Neuronal stem cell (in vitro differentiated cells): ENCODE results near the gene SAYSD1.
A peak's percentile ranks its signal among the peaks of the same experiment; 100 is the strongest.

Source experiments
- DNase-seq: peaks from one replicate; pipeline ENCODE4 v3.0.0-alpha.2; 2013; ENCODE audit warnings: low spot score
- H2AFZ ChIP-seq: one replicate; pipeline ENCODE4 v1.6.1; 2013; ENCODE audit warnings: mild to moderate bottlenecking, low read length, inconsistent platforms
- H2AK5ac ChIP-seq: 2 replicates; pipeline ENCODE4 v1.6.1; 2013; ENCODE audit warnings: low read depth, mild to moderate bottlenecking, inconsistent platforms, low read length, moderate library complexity, mixed read lengths
- H2BK120ac ChIP-seq: 2 replicates; pipeline ENCODE4 v1.6.1; 2013; ENCODE audit warnings: low read depth, mild to moderate bottlenecking, inconsistent platforms, low read length, moderate library complexity, mixed read lengths
- H2BK12ac ChIP-seq: one replicate; pipeline ENCODE4 v1.6.1; 2013; ENCODE audit warnings: low read length, inconsistent platforms
- H2BK15ac ChIP-seq: 2 replicates; pipeline ENCODE4 v1.6.1; 2013; ENCODE audit warnings: mild to moderate bottlenecking, low read length, inconsistent platforms, mixed read lengths
- H2BK5ac ChIP-seq: one replicate; pipeline ENCODE4 v1.6.1; 2013; ENCODE audit warnings: inconsistent platforms, mild to moderate bottlenecking, low read length, moderate library complexity
- H3K14ac ChIP-seq: one replicate; pipeline ENCODE4 v1.6.1; 2013; ENCODE audit warnings: low read length, inconsistent platforms
- H3K18ac ChIP-seq: 2 replicates; pipeline ENCODE4 v1.6.1; 2013; ENCODE audit warnings: low read length, inconsistent platforms
- H3K23ac ChIP-seq: 2 replicates; pipeline ENCODE4 v1.6.1; 2013; ENCODE audit warnings: low read depth, mild to moderate bottlenecking, mixed read lengths, low read length, inconsistent platforms; ENCODE audit not compliant: poor library complexity
- H3K27ac ChIP-seq: replicated peaks from 3 replicates; pipeline ENCODE4 v1.5.1; 2013; ENCODE audit warnings: low read length, inconsistent platforms
- H3K27me3 ChIP-seq, 3 experiments: 2 replicates each; pipeline ENCODE4 v1.6.1; 2013; ENCODE audit warnings: low read length in 3 of 3, mild to moderate bottlenecking in 2 of 3, inconsistent platforms in 1 of 3, low read depth in 1 of 3, mixed read lengths in 1 of 3, moderate library complexity in 1 of 3; ENCODE audit not compliant: control insufficient read depth in 3 of 3, insufficient read depth in 3 of 3
- H3K36me3 ChIP-seq, 2 donors: replicated peaks in 1 of 2; 2 replicates each; pipeline ENCODE4 v1.6.1; 2013; ENCODE audit warnings: low read length in 2 of 2; ENCODE audit not compliant: control insufficient read depth in 2 of 2, insufficient read depth in 2 of 2
- H3K4ac ChIP-seq: 2 replicates; pipeline ENCODE4 v1.6.1; 2013; ENCODE audit warnings: inconsistent platforms, mild to moderate bottlenecking, low read length, moderate library complexity
- H3K4me1 ChIP-seq, 2 donors: 1 replicate in 1 of 2; 2 replicates in 1 of 2; pipeline ENCODE4 v1.6.1; 2013; ENCODE audit warnings: low read length in 2 of 2, low read depth in 1 of 2; ENCODE audit not compliant: control insufficient read depth in 2 of 2, insufficient read depth in 1 of 2
- H3K4me2 ChIP-seq: one replicate; pipeline ENCODE4 v1.6.1; 2013; ENCODE audit warnings: mild to moderate bottlenecking, low read length, inconsistent platforms; ENCODE audit not compliant: insufficient read depth, poor library complexity, severe bottlenecking
- H3K4me3 ChIP-seq, 2 donors: 2 replicates each; pipeline ENCODE4 v1.5.1; 2013; ENCODE audit warnings: low read length in 2 of 2, mild to moderate bottlenecking in 2 of 2, inconsistent platforms in 1 of 2, moderate library complexity in 1 of 2
- H3K79me1 ChIP-seq: one replicate; pipeline ENCODE4 v1.6.1; 2013; ENCODE audit warnings: low read depth, mild to moderate bottlenecking, inconsistent platforms, low read length, moderate library complexity
- H3K9ac ChIP-seq: one replicate; pipeline ENCODE4 v1.6.1; 2013; ENCODE audit warnings: mild to moderate bottlenecking, low read depth, low read length, inconsistent platforms; ENCODE audit not compliant: poor library complexity
- H3K9me3 ChIP-seq, 2 donors: replicated peaks in 1 of 2; 2 replicates each; pipeline versions ENCODE3 to v1.6.1; 2013; ENCODE audit warnings: low read length in 2 of 2, mild to moderate bottlenecking in 2 of 2, inconsistent platforms in 1 of 2, low read depth in 1 of 2, mixed read lengths in 1 of 2, moderate library complexity in 1 of 2; ENCODE audit not compliant: control insufficient read depth in 2 of 2, insufficient read depth in 1 of 2
- H4K8ac ChIP-seq: one replicate; pipeline ENCODE4 v1.6.1; 2013; ENCODE audit warnings: low read depth, mild to moderate bottlenecking, inconsistent platforms, low read length, moderate library complexity
- H4K91ac ChIP-seq: one replicate; pipeline ENCODE4 v1.6.1; 2013; ENCODE audit warnings: low read length, low read depth, mild to moderate bottlenecking, inconsistent platforms; ENCODE audit not compliant: poor library complexity
- WGBS, 2 donors: extraction: QIAGEN DNeasy Blood & Tissue Kit; methylation state at CpG; one replicate each; pipeline ENCODE4 v1.1.7; 2013; ENCODE audit warnings: missing lambda C conversion rate in 2 of 2, mixed read lengths in 1 of 2; ENCODE audit not compliant: insufficient read length in 2 of 2, insufficient replicate concordance in 1 of 2; ENCODE audit errors: extremely low coverage in 2 of 2; 5-methylcytosine and 5-hydroxymethylcytosine counted together

SAYSD1 gene

GRCh38 chr6:39124114-39124513 lies 9.1 kb upstream of the SAYSD1 start:
- no peak overlapping the region for H3K23ac ChIP-seq
- H2BK120ac ChIP-seq = no peak overlapping the region
- no peak overlapping the region for H3K9ac ChIP-seq
- no peak for DNase-seq
- H3K27me3 ChIP-seq = peaks cover 0 to 15% (median 0%) of the 10 kb centered on the region in 3 experiments
- no peak overlapping the region for H3K4me3 ChIP-seq
- no peak overlapping the region for H2AK5ac ChIP-seq
- H3K27ac ChIP-seq = no peak overlapping the region
- H2AFZ ChIP-seq = no peak overlapping the region
- H3K79me1 ChIP-seq = no peaks in the 10 kb centered on the region
- no peaks in the 10 kb centered on the region for H3K4me1 ChIP-seq
- H2BK5ac ChIP-seq = no peak overlapping the region
- H2BK12ac ChIP-seq = no peak overlapping the region
- H3K4ac ChIP-seq = no peak overlapping the region
- no peak overlapping the region for H4K91ac ChIP-seq
- H3K18ac ChIP-seq = no peak overlapping the region
- H2BK15ac ChIP-seq = no peak overlapping the region
- H3K9me3 ChIP-seq = peaks cover 0 to 2% of the 10 kb centered on the region in 2 donors
- H4K8ac ChIP-seq = no peak overlapping the region
- H3K36me3 ChIP-seq = no peaks in the 10 kb centered on the region
- H3K4me2 ChIP-seq = no peak overlapping the region
- no peak overlapping the region for H3K14ac ChIP-seq

GRCh38 chr6:39118921-39119320 lies 3.9 kb upstream of the SAYSD1 start:
- Histone ChIP-seq H3K23ac (no peak overlapping the region), H2BK12ac (no peak overlapping the region), H3K4me2 (no peak overlapping the region), H3K4me1 (peaks cover 2 to 4% of the 10 kb centered on the region in 2 donors), H3K14ac (no peak overlapping the region), H3K27me3 (peaks cover 0 to 37% (median 0%) of the 10 kb centered on the region in 3 experiments), H3K4me3 (no peak overlapping the region), H3K18ac (no peak overlapping the region), H3K9ac (no peak overlapping the region), H3K9me3 (no peaks in the 10 kb centered on the region), H2BK5ac (no peak overlapping the region), H2AK5ac (no peak overlapping the region), H4K8ac (no peak overlapping the region), H3K4ac (no peak overlapping the region), H2BK15ac (no peak overlapping the region), H3K79me1 (no peaks in the 10 kb centered on the region), H4K91ac (no peak overlapping the region), H3K36me3 (no peaks in the 10 kb centered on the region), H3K27ac (no peak overlapping the region), H2AFZ (no peak overlapping the region), H2BK120ac (no peak overlapping the region)
- DNase-seq = no peak
- WGBS, 2 donors = no CpG with 5 or more reads among the region's 4 CpGs

- H3K36me3 ChIP-seq = peaks cover 7 to 14% of the 10 kb centered on the region in 2 donors
- no peak overlapping the region for H3K4ac ChIP-seq
- H3K27ac ChIP-seq = peak overlapping the region; percentile 89
- H3K27me3 ChIP-seq = peaks cover 0 to 25% (median 0%) of the 10 kb centered on the region in 3 experiments
- H2BK120ac ChIP-seq = no peak overlapping the region
- WGBS, 2 donors = no CpG with 5 or more reads among the region's 11 CpGs
- H4K91ac ChIP-seq = no peak overlapping the region
- H3K9ac ChIP-seq = no peak overlapping the region
- H3K14ac ChIP-seq = no peak overlapping the region
- H3K18ac ChIP-seq = no peak overlapping the region
- no peak for DNase-seq
- H3K79me1 ChIP-seq = no peaks in the 10 kb centered on the region
- H3K9me3 ChIP-seq = no peaks in the 10 kb centered on the region
- H3K4me1 ChIP-seq = peaks cover 2 to 4% of the 10 kb centered on the region in 2 donors
- H2BK12ac ChIP-seq = no peak overlapping the region
- peak overlapping the region; percentile 76 for H3K23ac ChIP-seq
- H3K4me3 ChIP-seq = peak overlapping the region; percentile 67 to 84
- peak overlapping the region; percentile 85 for H3K4me2 ChIP-seq
- H2BK5ac ChIP-seq = no peak overlapping the region
- H4K8ac ChIP-seq = no peak overlapping the region
- peak overlapping the region; percentile 87 for H2AFZ ChIP-seq
- H2BK15ac ChIP-seq = no peak overlapping the region
- H2AK5ac ChIP-seq = no peak overlapping the region
Observed at GRCh38 chr6:39114388-39114703, 640 bp downstream of the SAYSD1 start.

- Histone ChIP-seq H2BK120ac (no peak overlapping the region), H3K4me2 (no peak overlapping the region), H3K4ac (no peak overlapping the region), H3K36me3 (peaks cover 7 to 20% of the 10 kb centered on the region in 2 donors), H3K27ac (no peak overlapping the region), H2BK15ac (no peak overlapping the region), H3K9me3 (no peaks in the 10 kb centered on the region), H3K18ac (no peak overlapping the region), H3K79me1 (no peaks in the 10 kb centered on the region), H3K4me3 (peak overlapping the region in 1 of 2 donors; percentile 67), H3K23ac (no peak overlapping the region), H3K14ac (no peak overlapping the region), H2AK5ac (no peak overlapping the region), H2BK5ac (no peak overlapping the region), H2AFZ (peak overlapping the region; percentile 87), H3K27me3 (peaks cover 0 to 19% (median 0%) of the 10 kb centered on the region in 3 experiments), H2BK12ac (no peak overlapping the region), H3K4me1 (peaks cover 2 to 4% of the 10 kb centered on the region in 2 donors), H3K9ac (no peak overlapping the region), H4K91ac (no peak overlapping the region), H4K8ac (no peak overlapping the region)
- DNase-seq = no peak
- WGBS, 2 donors = no CpG with 5 or more reads among the region's 1 CpG
Observed at GRCh38 chr6:39113788-39114187, 1.2 kb downstream of the SAYSD1 start.
